SK-N-SH (cell line): ENCODE data around the gene NDUFAF8. TPM values are rescaled to one million over a fixed set of nuclear protein-coding genes. Genes with fewer than 3 reads are reported as not detected.

Experiments
- CTCF ChIA-PET: fragments of 300-600, 350-600 bp; formaldehyde crosslinking; extraction: SDS; loops from one replicate; lab custom pipeline; 2021; lab: Yijun Ruan, JAX
- POLR2A ChIA-PET: fragments of 350-600 bp; sonication (Branson Sonifier 250); formaldehyde crosslinking; extraction: SDS; loops from one replicate; lab custom pipeline; 2020; ENCODE audit warnings: antibody characterized with exemption, inconsistent platforms; lab: Yijun Ruan, JAX
- DNase-seq: peaks from one replicate; pipeline ENCODE4 v3.0.0; 2012
- H2AFZ ChIP-seq: fragments of 200-600 bp; sonication (generic); 2 replicates; pipeline ENCODE4 v1.8.1; 2016; ENCODE audit warnings: antibody characterized with exemption, mild to moderate bottlenecking, low read depth
- H3F3A ChIP-seq: fragments of 200-600 bp; sonication (generic); replicated peaks from 2 replicates; pipeline ENCODE3; 2016; ENCODE audit warnings: antibody characterized with exemption, mild to moderate bottlenecking; ENCODE audit not compliant: insufficient read depth
- H3K27ac ChIP-seq, 2 experiments: fragments of 200-500 bp in 1 of 2; fragments of 200-600 bp in 1 of 2; sonication (Bioruptor generic) in 1 of 2; sonication (generic), shearing (Covaris generic) in 1 of 2; 2 replicates each; pipeline versions ENCODE4 v1.5.1 to v1.6.1; 2014 to 2016; ENCODE audit warnings: low read depth in 2 of 2, inconsistent platforms in 1 of 2, low read length in 1 of 2, mild to moderate bottlenecking in 1 of 2, mixed read lengths in 1 of 2
- H3K27me3 ChIP-seq: fragments of 200-600 bp; sonication (generic), shearing (Covaris generic); 2 replicates; pipeline ENCODE4 v1.6.1; 2016; ENCODE audit warnings: mixed run types; ENCODE audit not compliant: insufficient read depth
- H3K36me3 ChIP-seq, 2 experiments: fragments of 200-500 bp in 1 of 2; fragments of 200-600 bp in 1 of 2; sonication (Bioruptor generic) in 1 of 2; sonication (generic) in 1 of 2; replicated peaks in 1 of 2; 2 replicates each; pipeline versions ENCODE3 to v1.5.1; 2014 to 2016; ENCODE audit warnings: low read length in 1 of 2, mild to moderate bottlenecking in 1 of 2; ENCODE audit not compliant: insufficient read depth in 2 of 2, control insufficient read depth in 1 of 2
- H3K4me1 ChIP-seq, 2 experiments: fragments of 200-500 bp in 1 of 2; fragments of 200-600 bp in 1 of 2; sonication (Bioruptor generic) in 1 of 2; sonication (generic), shearing (Covaris generic) in 1 of 2; 2 replicates each; pipeline versions ENCODE4 v1.5.1 to v1.6.1; 2014 to 2016; ENCODE audit warnings: low read depth in 1 of 2, low read length in 1 of 2, mixed run types in 1 of 2; ENCODE audit not compliant: insufficient read depth in 2 of 2, control insufficient read depth in 1 of 2
- H3K4me2 ChIP-seq: fragments of 200-600 bp; sonication (generic), shearing (Covaris generic); 2 replicates; pipeline ENCODE4 v1.6.1; 2017; ENCODE audit warnings: mixed run types
- H3K4me3 ChIP-seq, 2 experiments: fragments of 200-500 bp in 1 of 2; fragments of 200-600 bp in 1 of 2; sonication (Bioruptor generic) in 1 of 2; sonication (generic), shearing (Covaris generic) in 1 of 2; 2 replicates each; pipeline versions ENCODE4 v1.5.1 to v1.8.1; 2014 to 2016; ENCODE audit warnings: low read depth in 2 of 2, inconsistent platforms in 1 of 2, low read length in 1 of 2, mild to moderate bottlenecking in 1 of 2, mixed read lengths in 1 of 2, moderate library complexity in 1 of 2
- H3K79me2 ChIP-seq: fragments of 200-600 bp; sonication (generic); 2 replicates; pipeline ENCODE4 v1.8.1; 2017; ENCODE audit warnings: mild to moderate bottlenecking; ENCODE audit not compliant: insufficient read depth
- H3K9ac ChIP-seq: fragments of 200-600 bp; sonication (generic); 2 replicates; pipeline ENCODE4 v1.6.1; 2017; ENCODE audit warnings: mixed run types
- H3K9me2 ChIP-seq: fragments of 200-600 bp; sonication (generic); 2 replicates; pipeline ENCODE4 v1.6.1; 2017; ENCODE audit warnings: mixed run types
- H3K9me3 ChIP-seq: fragments of 200-600 bp; sonication (generic); 2 replicates; pipeline ENCODE4 v1.6.1; 2017; ENCODE audit warnings: mixed run types, mild to moderate bottlenecking, moderate library complexity
- H4K20me1 ChIP-seq: fragments of 200-600 bp; sonication (generic); 2 replicates; pipeline ENCODE4 v1.6.1; 2017; ENCODE audit warnings: mild to moderate bottlenecking, mixed run types; ENCODE audit not compliant: insufficient read depth
- CHD2 ChIP-seq: fragments of 150-350 bp; IDR thresholded peaks from 2 replicates; pipeline ENCODE4 v1.6.1; 2018; ENCODE audit warnings: low read length; ENCODE audit not compliant: partially characterized antibody
- EP300 ChIP-seq, 2 experiments: IDR thresholded peaks; 2 replicates each; pipeline versions ENCODE4 v1.4.0 to v1.6.1; 2012; ENCODE audit warnings: borderline replicate concordance in 1 of 2, low read depth in 1 of 2, low read length in 1 of 2
- EZH2phosphoT487 ChIP-seq: fragments of 200-600 bp; sonication (generic); IDR thresholded peaks from 2 replicates; pipeline ENCODE4 v1.6.1; 2017; ENCODE audit warnings: low read depth, mixed run types, mild to moderate bottlenecking, antibody characterized with exemption, moderate library complexity, borderline replicate concordance
- FOXJ3 ChIP-seq: sonication (generic); formaldehyde crosslinking; IDR thresholded peaks from 2 replicates; pipeline ENCODE4 v1.5.1; 2020; ENCODE audit warnings: mild to moderate bottlenecking, missing genetic modification reagents
- GABPA ChIP-seq: IDR thresholded peaks from 2 replicates; pipeline ENCODE4 v1.4.0; 2012; ENCODE audit warnings: low read depth, mild to moderate bottlenecking
- MEF2A ChIP-seq: IDR thresholded peaks from 2 replicates; pipeline ENCODE4 v1.4.0; 2012; ENCODE audit warnings: low read depth, borderline replicate concordance
- MXI1 ChIP-seq: IDR thresholded peaks from 2 replicates; pipeline ENCODE4 v1.6.1; 2012; ENCODE audit warnings: mild to moderate bottlenecking, low read depth, low read length, improper control_type of control experiment
- NFIC ChIP-seq: IDR thresholded peaks from 2 replicates; pipeline ENCODE4 v1.4.0; 2012; ENCODE audit warnings: borderline replicate concordance
- RCOR1 ChIP-seq: fragments of 150-350 bp; IDR thresholded peaks from 2 replicates; pipeline ENCODE4 v1.6.1; 2017; ENCODE audit warnings: antibody characterized with exemption, low read length
- RXRA ChIP-seq: IDR thresholded peaks from 2 replicates; pipeline ENCODE4 v1.4.0; 2012; ENCODE audit warnings: low read depth, mild to moderate bottlenecking, borderline replicate concordance
- SIN3A ChIP-seq: IDR thresholded peaks from 2 replicates; pipeline ENCODE4 v1.6.1; 2012; ENCODE audit warnings: low read depth, mild to moderate bottlenecking, low read length, moderate library complexity, borderline replicate concordance
- SMC3 ChIP-seq: IDR thresholded peaks from 2 replicates; pipeline ENCODE4 v1.6.1; 2012; ENCODE audit warnings: low read depth, low read length, improper control_type of control experiment
- TCF12 ChIP-seq: IDR thresholded peaks from 2 replicates; pipeline ENCODE4 v1.4.0; 2012
- YY1 ChIP-seq: IDR thresholded peaks from 2 replicates; pipeline ENCODE4 v1.4.0; 2012; ENCODE audit warnings: low read depth, mild to moderate bottlenecking
- WGBS: methylation state at CpG from one replicate; pipeline ENCODE4 v1.1.6; 2017; ENCODE audit warnings: low lambda C conversion rate; 5-methylcytosine and 5-hydroxymethylcytosine counted together
- polyA plus RNA-seq, 3 experiments: library from polyadenylated mRNA; depleted of rRNA; stranded (reverse); fragments of >200 nt; gene quantifications; 2 replicates each; pipeline ENCODE4 v1.2.3, GENCODE V29; 2012
- TF ChIP-seq, protein P1 (sequence below): IDR thresholded peaks from 2 replicates; pipeline ENCODE4 v1.4.0; 2012; ENCODE audit warnings: low read depth, borderline replicate concordance
- TF ChIP-seq, protein P2 (sequence below): IDR thresholded peaks from 2 replicates; pipeline ENCODE4; 2012
- TF ChIP-seq, protein P3 (sequence below): fragments of 150-350 bp; IDR thresholded peaks from 2 replicates; pipeline ENCODE4 v1.6.1; 2017; ENCODE audit warnings: antibody characterized with exemption, low read length, low read depth, borderline replicate concordance

The NDUFAF8 gene
- polyA plus RNA-seq, 1 of the 3 experiments (the other 2 are of a cell fraction): 229 TPM

DNA sequence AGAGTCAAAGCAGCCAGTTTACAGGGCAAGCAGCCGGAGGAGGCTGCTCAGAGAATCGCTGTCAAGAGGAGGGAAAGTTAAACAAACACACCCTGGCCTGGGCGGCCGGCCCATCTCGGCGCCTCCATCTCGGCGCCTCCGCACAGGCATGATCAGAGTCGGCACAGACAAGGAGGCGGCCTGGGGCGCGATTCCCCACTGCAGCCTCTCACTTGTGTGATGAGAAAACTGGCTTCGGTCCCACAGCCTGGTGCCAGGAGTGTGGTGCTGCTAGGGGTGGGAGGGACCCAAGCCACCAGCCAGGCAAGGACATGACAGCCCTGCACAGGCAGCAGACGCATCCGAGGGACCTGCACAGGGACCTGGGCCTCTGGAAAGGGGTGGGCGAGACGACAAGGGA is 38.3 kb downstream of the NDUFAF8 start (continued):
- peak; percentile 71 for TF ChIP-seq RCOR1
- peak; percentile 10; the same call in 1 of the 2 replicates for TF ChIP-seq SMC3
- TF ChIP-seq RXRA: no peak

DNA sequence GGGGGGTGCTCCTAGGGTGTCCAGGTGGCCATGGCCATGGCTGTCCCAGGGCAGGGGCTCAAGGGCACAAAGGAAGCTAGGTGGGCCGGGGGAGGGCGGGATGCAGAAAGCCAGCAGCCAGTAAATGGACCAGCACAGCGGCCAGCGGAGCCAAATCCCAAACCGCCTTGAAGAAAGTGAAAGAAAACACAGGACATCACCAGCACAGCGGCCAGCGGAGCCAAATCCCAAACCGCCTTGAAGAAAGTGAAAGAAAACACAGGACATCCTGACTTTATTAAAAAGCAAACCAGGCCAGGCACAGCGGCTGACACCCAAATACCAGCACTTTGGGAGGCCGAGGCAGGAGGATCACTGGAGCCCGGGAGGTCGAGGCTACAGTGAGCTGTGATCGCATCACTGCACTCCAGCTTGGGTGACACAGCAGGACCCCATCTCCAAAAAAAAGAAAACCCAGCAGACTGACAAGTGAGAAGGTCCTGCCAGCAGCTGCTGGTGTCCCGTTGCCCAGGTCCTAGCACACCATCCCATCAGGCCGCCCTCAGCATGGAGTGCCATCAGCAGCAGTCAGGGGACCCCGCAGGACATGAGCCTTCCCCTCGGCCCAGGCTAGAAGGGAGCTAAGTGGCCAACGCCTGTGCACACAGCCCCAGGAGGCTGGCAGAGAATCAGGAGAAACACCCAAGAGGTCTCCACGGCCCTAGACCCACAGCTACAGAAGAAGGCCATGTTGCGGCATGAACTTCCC is 39.0 kb downstream of the NDUFAF8 start:
- TF ChIP-seq TCF12: no peak
- TF ChIP-seq YY1: no peak
- no peak for TF ChIP-seq CHD2
- no peak for TF ChIP-seq MXI1
- TF ChIP-seq SIN3A: no peak
- no peak for TF ChIP-seq GABPA
- TF ChIP-seq, protein P1, sequence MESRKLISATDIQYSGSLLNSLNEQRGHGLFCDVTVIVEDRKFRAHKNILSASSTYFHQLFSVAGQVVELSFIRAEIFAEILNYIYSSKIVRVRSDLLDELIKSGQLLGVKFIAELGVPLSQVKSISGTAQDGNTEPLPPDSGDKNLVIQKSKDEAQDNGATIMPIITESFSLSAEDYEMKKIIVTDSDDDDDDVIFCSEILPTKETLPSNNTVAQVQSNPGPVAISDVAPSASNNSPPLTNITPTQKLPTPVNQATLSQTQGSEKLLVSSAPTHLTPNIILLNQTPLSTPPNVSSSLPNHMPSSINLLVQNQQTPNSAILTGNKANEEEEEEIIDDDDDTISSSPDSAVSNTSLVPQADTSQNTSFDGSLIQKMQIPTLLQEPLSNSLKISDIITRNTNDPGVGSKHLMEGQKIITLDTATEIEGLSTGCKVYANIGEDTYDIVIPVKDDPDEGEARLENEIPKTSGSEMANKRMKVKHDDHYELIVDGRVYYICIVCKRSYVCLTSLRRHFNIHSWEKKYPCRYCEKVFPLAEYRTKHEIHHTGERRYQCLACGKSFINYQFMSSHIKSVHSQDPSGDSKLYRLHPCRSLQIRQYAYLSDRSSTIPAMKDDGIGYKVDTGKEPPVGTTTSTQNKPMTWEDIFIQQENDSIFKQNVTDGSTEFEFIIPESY: no peak
- Histone ChIP-seq H3K4me3 (no peak overlapping the region), H3F3A (no peaks in the 10 kb centered on the region), H3K4me2 (no peak overlapping the region), H3K27me3 (no peaks in the 10 kb centered on the region), H3K36me3 (peaks cover 19 to 66% of the 10 kb centered on the region in 2 experiments), H3K27ac (peak overlapping the region in 1 of 2 experiments; percentile 70; a peak in 2 of 4 replicates), H3K9ac (no peak overlapping the region), H3K9me2 (no peaks in the 10 kb centered on the region), H3K79me2 (peaks cover 1% of the 10 kb centered on the region; the same call in 1 of the 2 replicates), H3K4me1 (peaks cover 0 to 21% of the 10 kb centered on the region in 2 experiments; a peak in 1 of 4 replicates), H2AFZ (no peak overlapping the region), H3K9me3 (no peaks in the 10 kb centered on the region), H4K20me1 (peaks cover 14% of the 10 kb centered on the region; the same call in 1 of the 2 replicates)
- CTCF ChIA-PET: interaction anchor here (0.7 to 4.7 kb wide), 11 partner anchors 11 to 324 kb away, joined by 3 to 55 read pairs (median 6); no protein-coding TSS in a partner anchor
- 97% methylated on average over 18 of the region's 20 CpGs for WGBS
- POLR2A ChIA-PET: no interaction called here
- DNase-seq: no peak

DNA sequence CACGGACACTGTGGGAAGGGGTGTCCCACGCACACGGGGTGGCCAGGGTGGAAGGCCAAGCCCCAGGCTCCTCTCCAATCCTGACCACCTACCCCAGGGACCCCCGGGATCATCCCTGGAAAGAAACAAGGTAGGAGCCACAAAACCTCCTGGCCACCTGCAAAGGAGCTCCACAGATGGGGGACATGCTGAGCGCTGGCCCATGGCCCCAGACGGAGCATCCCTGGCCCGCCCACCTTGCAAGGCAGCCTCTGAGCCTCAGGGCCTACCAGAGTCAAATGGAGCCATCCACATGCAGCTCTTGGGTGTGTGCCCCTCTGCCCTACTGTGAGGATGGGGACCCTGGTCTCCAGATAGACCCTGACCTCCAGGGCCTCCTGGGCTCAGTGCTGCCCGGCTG is 39.7 kb downstream of the NDUFAF8 start:
- no peak for DNase-seq
- WGBS: 90% methylated on average over 6 of the region's 8 CpGs
- no peaks in the 10 kb centered on the region for H3F3A ChIP-seq
- CTCF ChIA-PET: interaction anchor here (0.9 to 4.7 kb wide), 9 partner anchors 12 to 323 kb away, joined by 3 to 55 read pairs (median 4); no protein-coding TSS in a partner anchor
- no peak overlapping the region for H3K4me3 ChIP-seq
- H3K9me3 ChIP-seq: no peaks in the 10 kb centered on the region
- H3K9me2 ChIP-seq: no peaks in the 10 kb centered on the region
- H3K4me1 ChIP-seq: peaks cover 0 to 21% of the 10 kb centered on the region in 2 experiments; a peak in 1 of 4 replicates
- H3K27ac ChIP-seq: no peak overlapping the region; a peak in 1 of 4 replicates
- peaks cover 14% of the 10 kb centered on the region; the same call in 1 of the 2 replicates for H4K20me1 ChIP-seq
- TF ChIP-seq MEF2A: no peak
- TF ChIP-seq EZH2phosphoT487: no peak
- TF ChIP-seq, protein P2, sequence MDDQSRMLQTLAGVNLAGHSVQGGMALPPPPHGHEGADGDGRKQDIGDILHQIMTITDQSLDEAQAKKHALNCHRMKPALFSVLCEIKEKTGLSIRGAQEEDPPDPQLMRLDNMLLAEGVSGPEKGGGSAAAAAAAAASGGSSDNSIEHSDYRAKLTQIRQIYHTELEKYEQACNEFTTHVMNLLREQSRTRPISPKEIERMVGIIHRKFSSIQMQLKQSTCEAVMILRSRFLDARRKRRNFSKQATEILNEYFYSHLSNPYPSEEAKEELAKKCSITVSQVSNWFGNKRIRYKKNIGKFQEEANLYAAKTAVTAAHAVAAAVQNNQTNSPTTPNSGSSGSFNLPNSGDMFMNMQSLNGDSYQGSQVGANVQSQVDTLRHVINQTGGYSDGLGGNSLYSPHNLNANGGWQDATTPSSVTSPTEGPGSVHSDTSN: no peak
- TF ChIP-seq YY1: no peak
- no peak for TF ChIP-seq RCOR1
- no peak for TF ChIP-seq NFIC
- TF ChIP-seq TCF12: no peak
- TF ChIP-seq FOXJ3 (CRISPR knock-in tag): no peak
- TF ChIP-seq, protein P3, sequence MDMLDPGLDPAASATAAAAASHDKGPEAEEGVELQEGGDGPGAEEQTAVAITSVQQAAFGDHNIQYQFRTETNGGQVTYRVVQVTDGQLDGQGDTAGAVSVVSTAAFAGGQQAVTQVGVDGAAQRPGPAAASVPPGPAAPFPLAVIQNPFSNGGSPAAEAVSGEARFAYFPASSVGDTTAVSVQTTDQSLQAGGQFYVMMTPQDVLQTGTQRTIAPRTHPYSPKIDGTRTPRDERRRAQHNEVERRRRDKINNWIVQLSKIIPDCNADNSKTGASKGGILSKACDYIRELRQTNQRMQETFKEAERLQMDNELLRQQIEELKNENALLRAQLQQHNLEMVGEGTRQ: no peak
- TF ChIP-seq EP300 (IDR thresholded peaks at IDR 0.05; ENCODE audit: borderline replicate concordance in 1 of 2, low read depth in 1 of 2, low read length in 1 of 2): no peak
- TF ChIP-seq, all 33 proteins: peak for 0
- peaks cover 19 to 61% of the 10 kb centered on the region in 2 experiments for H3K36me3 ChIP-seq
- no peak overlapping the region for H3K4me2 ChIP-seq
- peaks cover 3% of the 10 kb centered on the region; the same call in 1 of the 2 replicates for H3K79me2 ChIP-seq
- no peak overlapping the region for H2AFZ ChIP-seq
- POLR2A ChIA-PET: no interaction called here
- no peaks in the 10 kb centered on the region for H3K27me3 ChIP-seq
- no peak overlapping the region for H3K9ac ChIP-seq
